HUES6 (cell line): Measurements from ENCODE around the gene MYLK3.
A peak's percentile ranks its signal among the peaks of the same experiment; 100 is the strongest.

Experiments used
- H3K27ac ChIP-seq: 2 replicates; pipeline ENCODE4 v1.7.0; 2013; ENCODE audit warnings: low read depth, mild to moderate bottlenecking, low read length, inconsistent platforms
- H3K27me3 ChIP-seq: 2 replicates; pipeline ENCODE4 v1.6.1; 2013; ENCODE audit warnings: low read length; ENCODE audit not compliant: control insufficient read depth, insufficient read depth
- H3K36me3 ChIP-seq: 2 replicates; pipeline ENCODE4 v1.6.1; 2013; ENCODE audit warnings: low read length; ENCODE audit not compliant: control insufficient read depth, insufficient read depth
- H3K4me1 ChIP-seq: 2 replicates; pipeline ENCODE4 v1.6.1; 2013; ENCODE audit warnings: low read length; ENCODE audit not compliant: control insufficient read depth, insufficient read depth
- H3K4me3 ChIP-seq: 2 replicates; pipeline ENCODE4 v1.5.1; 2013; ENCODE audit warnings: low read depth, low read length
- H3K9ac ChIP-seq: one replicate; pipeline ENCODE4 v1.6.1; 2013; ENCODE audit warnings: mild to moderate bottlenecking, low read length
- H3K9me3 ChIP-seq: 2 replicates; pipeline ENCODE4 v1.6.1; 2013; ENCODE audit warnings: low read depth, low read length; ENCODE audit not compliant: control insufficient read depth, insufficient read depth

MYLK3 gene

DNA sequence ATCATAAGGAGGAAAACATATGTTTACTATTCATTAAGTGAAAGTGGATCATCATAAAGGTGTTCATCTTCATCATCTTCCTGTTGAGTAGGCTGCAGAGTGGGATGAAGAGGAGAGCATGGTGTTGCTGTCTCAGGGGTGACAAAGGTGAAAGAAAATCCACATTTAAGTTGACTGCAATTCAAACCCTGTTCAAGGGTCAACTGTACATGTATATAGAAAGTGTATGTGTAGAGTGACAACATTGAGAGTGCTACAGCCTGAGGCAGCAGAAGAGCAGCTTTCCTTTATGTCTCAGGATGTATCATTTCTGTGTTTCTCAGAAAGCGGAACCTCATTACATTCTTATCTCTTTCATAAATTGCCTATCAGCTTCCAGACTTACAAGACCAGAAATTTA is 41.5 kb downstream of the MYLK3 start:
- Histone ChIP-seq H3K4me1 (no peaks in the 10 kb centered on the region), H3K27ac (no peak overlapping the region), H3K9ac (no peak overlapping the region), H3K9me3 (no peaks in the 10 kb centered on the region), H3K4me3 (no peak overlapping the region), H3K36me3 (peaks cover 6% of the 10 kb centered on the region), H3K27me3 (no peaks in the 10 kb centered on the region)

DNA sequence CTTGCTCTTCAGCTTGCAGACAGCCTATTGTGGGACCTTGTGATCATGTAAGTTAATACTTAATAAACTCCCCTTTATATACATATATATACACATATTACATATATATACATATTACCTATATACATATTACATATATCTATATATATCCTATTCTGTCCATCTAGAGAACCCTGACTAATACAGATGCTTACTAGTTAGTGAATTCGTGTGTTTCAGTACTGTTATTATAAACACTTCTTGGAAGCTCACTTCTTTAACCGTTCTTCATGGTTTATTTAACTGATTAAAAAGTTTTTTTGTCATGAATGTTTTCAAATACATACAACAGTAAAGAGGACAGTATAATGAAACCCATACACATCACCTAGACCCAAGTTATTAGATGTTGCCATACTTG is 46.1 kb downstream of the MYLK3 start:
- Histone ChIP-seq H3K9me3 (no peaks in the 10 kb centered on the region), H3K4me3 (no peak overlapping the region), H3K27ac (no peak overlapping the region), H3K36me3 (peaks cover 37% of the 10 kb centered on the region), H3K9ac (no peak overlapping the region), H3K27me3 (no peaks in the 10 kb centered on the region), H3K4me1 (no peaks in the 10 kb centered on the region)

DNA sequence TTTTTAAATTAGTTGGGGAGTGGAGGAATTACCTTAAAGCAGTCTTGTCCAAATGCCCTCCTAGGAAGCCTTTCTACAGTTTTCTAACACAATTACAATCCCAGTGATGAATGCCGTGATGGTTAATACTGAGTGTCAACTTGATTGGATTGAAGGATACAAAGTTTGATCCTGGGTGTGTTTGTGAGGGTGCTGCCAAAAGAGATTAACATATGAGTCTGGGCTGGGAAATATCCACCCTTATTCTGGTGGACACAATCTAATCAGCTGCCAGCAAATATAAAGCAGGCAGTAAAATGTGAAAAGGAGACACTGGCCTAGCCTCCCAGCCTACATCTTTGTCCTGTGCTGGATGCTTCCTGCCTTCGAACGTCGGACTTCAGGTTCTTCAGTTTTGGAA is 46.5 kb downstream of the MYLK3 start:
- no peak overlapping the region for H3K4me3 ChIP-seq
- H3K9me3 ChIP-seq: no peaks in the 10 kb centered on the region
- H3K9ac ChIP-seq: no peak overlapping the region
- H3K27me3 ChIP-seq: no peaks in the 10 kb centered on the region
- H3K36me3 ChIP-seq: peaks cover 42% of the 10 kb centered on the region
- no peak overlapping the region for H3K27ac ChIP-seq
- H3K4me1 ChIP-seq: no peaks in the 10 kb centered on the region

DNA sequence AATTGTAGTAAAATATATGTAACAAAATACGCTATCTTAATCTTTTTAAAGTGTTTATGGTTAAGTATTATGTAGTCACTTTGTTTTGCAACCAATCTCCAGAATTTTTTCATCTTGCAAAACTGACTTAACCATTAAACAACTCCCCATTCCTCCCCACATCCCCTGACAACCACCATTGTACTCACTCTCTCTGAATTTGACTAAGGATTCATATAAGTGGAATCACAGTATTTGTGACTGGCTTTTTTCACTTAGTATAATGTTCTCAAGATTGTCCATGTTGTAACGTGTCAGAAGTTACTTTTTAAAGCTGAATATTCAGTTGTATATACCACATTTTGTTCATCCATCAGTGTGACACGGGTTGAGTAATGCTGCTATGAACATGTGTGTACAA is 48.1 kb downstream of the MYLK3 start:
- H3K4me3 ChIP-seq: no peak overlapping the region

DNA sequence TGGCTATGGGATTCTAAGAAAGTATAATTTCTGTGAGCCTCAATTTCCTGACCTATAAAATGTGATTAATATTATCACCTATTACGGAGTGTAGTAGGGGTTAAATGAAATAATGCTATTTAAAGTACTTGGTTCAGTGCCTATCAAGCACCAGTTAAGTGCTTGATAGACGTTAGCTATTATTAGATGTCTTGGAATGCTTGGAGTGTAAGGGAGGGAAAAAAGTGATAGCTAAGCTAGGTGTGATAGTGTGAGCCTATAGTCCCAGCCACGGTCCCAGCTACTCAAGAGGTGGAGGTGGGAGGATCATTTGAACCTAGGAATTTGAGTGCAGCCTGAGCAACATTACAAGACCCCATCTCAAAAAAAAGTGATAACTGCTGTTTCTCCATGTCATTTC is 51.2 kb downstream of the MYLK3 start:
- H3K27ac ChIP-seq: no peak overlapping the region
- H3K4me3 ChIP-seq: no peak overlapping the region
- no peaks in the 10 kb centered on the region for H3K9me3 ChIP-seq
- H3K9ac ChIP-seq: no peak overlapping the region
- no peaks in the 10 kb centered on the region for H3K4me1 ChIP-seq
- peaks cover 73% of the 10 kb centered on the region for H3K36me3 ChIP-seq
- H3K27me3 ChIP-seq: no peaks in the 10 kb centered on the region

More for the DNA sequence above, 48.1 kb downstream of the MYLK3 start:
- Histone ChIP-seq H3K9me3 (no peaks in the 10 kb centered on the region), H3K36me3 (peaks cover 57% of the 10 kb centered on the region), H3K4me1 (no peaks in the 10 kb centered on the region), H3K27ac (no peak overlapping the region), H3K27me3 (no peaks in the 10 kb centered on the region), H3K9ac (no peak overlapping the region)

GRCh38 chr16:46695937-46696336 is 52.2 kb downstream of the MYLK3 start:
- H3K9me3 ChIP-seq: no peaks in the 10 kb centered on the region
- H3K36me3 ChIP-seq: peaks cover 81% of the 10 kb centered on the region
- no peak overlapping the region for H3K27ac ChIP-seq
- H3K9ac ChIP-seq: no peak overlapping the region
- H3K4me1 ChIP-seq: peaks cover 7% of the 10 kb centered on the region; the same call in 1 of the 2 replicates
- H3K27me3 ChIP-seq: no peaks in the 10 kb centered on the region
- no peak overlapping the region for H3K4me3 ChIP-seq

- H3K9me3 ChIP-seq: no peaks in the 10 kb centered on the region
- peaks cover 69% of the 10 kb centered on the region for H3K36me3 ChIP-seq
- no peak overlapping the region for H3K9ac ChIP-seq
- no peak overlapping the region for H3K4me3 ChIP-seq
- H3K4me1 ChIP-seq: peaks cover 9% of the 10 kb centered on the region; the same call in 1 of the 2 replicates
- no peak overlapping the region for H3K27ac ChIP-seq
- no peaks in the 10 kb centered on the region for H3K27me3 ChIP-seq
Measured at GRCh38 chr16:46693598-46693997, 54.5 kb downstream of the MYLK3 start.

- Histone ChIP-seq H3K4me1 (peaks cover 20% of the 10 kb centered on the region), H3K9me3 (no peaks in the 10 kb centered on the region), H3K9ac (peak overlapping the region; percentile 29), H3K27me3 (no peaks in the 10 kb centered on the region), H3K36me3 (peaks cover 50% of the 10 kb centered on the region), H3K27ac (no peak overlapping the region), H3K4me3 (peak overlapping the region; percentile 76; the same call in 1 of the 2 replicates)
Measured at GRCh38 chr16:46691726-46692125, 56.4 kb downstream of the MYLK3 start.

DNA sequence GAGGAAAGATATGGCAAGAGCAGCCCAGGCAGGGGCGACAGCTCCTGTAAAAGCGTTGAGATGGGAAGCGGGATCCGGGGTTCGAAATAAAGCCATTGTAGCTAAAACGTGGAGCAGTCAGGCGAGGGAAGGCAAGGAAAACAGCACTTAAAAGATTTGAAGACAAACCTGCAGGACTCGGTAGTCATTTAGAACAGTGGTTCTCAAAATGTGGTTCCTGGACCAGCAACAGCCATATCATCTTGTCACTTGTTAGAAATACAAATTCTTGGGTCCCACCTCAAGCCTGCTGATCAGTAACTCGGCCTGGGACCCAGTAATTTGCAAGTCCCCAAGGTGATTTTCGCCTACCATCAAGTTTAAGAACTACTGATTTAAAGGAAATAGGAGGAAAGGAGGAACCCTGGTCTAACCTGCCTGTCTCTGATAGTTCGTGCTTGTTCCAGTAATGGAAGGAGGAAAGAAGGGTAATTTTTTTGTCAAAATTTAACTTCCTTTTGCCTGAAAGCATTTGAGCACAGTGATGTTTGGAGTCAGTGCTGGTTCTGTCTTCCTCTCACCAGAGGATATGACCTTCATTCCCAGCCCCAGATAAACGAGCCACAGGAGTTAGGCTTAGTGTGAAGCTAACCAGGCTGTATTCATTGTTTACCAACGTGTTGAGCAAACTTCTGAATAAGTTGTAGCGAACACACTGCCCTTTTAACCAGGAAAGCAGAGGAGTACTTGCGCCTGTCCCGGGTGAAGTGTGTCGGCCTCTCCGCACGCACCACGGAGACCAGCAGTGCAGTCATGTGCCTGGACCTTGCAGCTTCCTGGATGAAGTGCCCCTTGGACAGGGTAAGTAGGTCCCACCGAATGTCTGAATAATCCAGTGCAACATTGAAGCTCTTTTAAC is 57.6 kb downstream of the MYLK3 start:
- H3K27me3 ChIP-seq: no peaks in the 10 kb centered on the region
- H3K9ac ChIP-seq: peak overlapping the region; percentile 88
- H3K4me1 ChIP-seq: peaks cover 23% of the 10 kb centered on the region
- H3K36me3 ChIP-seq: peaks cover 38% of the 10 kb centered on the region
- peak overlapping the region; percentile 76 for H3K4me3 ChIP-seq
- no peaks in the 10 kb centered on the region for H3K9me3 ChIP-seq
- peak overlapping the region; percentile 51; the same call in 1 of the 2 replicates for H3K27ac ChIP-seq

DNA sequence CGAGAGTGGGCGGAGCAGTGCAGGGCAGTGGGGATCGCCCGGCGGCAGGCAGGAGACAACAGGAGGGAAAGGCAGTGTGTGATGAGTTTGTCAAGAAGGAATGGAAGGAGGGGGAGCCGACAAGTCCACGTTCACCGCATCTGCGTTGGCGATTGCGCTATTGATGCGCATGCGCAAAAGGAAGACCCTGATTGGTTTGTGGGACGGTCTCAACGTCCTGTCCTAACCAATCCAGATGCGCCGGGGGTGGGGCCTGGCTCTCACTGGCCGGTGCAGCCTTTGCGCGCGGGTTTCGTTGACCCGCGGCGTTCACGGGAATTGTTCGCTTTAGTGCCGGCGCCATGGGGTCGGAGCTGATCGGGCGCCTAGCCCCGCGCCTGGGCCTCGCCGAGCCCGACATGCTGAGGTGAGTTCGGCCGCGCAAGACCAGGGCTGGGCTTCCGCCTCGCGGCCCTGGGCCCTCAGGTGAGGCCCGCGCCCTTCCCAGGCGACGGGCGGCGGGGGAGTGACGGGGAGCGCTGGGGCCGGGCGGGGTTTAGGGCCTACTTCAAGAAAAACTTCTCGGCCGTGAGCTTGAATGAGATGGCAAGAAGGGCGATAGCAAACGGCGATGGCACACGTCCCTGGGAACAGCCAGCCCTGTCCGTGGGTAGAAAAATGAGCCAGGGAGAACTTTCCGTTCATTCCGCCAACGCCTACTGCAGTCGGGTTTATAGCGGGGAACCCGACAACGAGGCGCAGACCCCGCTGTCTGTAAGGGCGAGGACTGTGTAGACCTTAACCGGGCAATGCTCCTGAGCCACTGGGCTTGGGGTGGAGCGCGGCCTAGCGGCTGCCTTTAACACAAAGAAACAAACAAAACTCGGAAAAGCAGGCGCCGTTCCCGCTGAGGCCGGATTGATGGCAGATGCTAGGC is 58.5 kb downstream of the MYLK3 start, which contains the start of gene ORC6:
ORC6 (plus strand) TSS at position 295 of the 916 bp plus-strand sequence; CDS start at position 342, 47 bp downstream.
- no peaks in the 10 kb centered on the region for H3K27me3 ChIP-seq
- peak within 1 kb of the TSS; percentile 88 for H3K9ac ChIP-seq
- H3K9me3 ChIP-seq: no peaks in the 10 kb centered on the region
- H3K36me3 ChIP-seq: peaks cover 29% of the 10 kb centered on the region
- peak within 1 kb of the TSS; percentile 76 for H3K4me3 ChIP-seq
- H3K4me1 ChIP-seq: peaks cover 23% of the 10 kb centered on the region
- H3K27ac ChIP-seq: peak within 1 kb of the TSS; percentile 51
